GM19193 (cell line): ENCODE results near the gene MCL1.

Experiments used
- POLR2A ChIP-seq: IDR thresholded peaks from 4 replicates; pipeline ENCODE4 v1.6.1; 2011; ENCODE audit not compliant: insufficient read depth, insufficient read length; ENCODE audit errors: extremely low read depth

The MCL1 gene

DNA sequence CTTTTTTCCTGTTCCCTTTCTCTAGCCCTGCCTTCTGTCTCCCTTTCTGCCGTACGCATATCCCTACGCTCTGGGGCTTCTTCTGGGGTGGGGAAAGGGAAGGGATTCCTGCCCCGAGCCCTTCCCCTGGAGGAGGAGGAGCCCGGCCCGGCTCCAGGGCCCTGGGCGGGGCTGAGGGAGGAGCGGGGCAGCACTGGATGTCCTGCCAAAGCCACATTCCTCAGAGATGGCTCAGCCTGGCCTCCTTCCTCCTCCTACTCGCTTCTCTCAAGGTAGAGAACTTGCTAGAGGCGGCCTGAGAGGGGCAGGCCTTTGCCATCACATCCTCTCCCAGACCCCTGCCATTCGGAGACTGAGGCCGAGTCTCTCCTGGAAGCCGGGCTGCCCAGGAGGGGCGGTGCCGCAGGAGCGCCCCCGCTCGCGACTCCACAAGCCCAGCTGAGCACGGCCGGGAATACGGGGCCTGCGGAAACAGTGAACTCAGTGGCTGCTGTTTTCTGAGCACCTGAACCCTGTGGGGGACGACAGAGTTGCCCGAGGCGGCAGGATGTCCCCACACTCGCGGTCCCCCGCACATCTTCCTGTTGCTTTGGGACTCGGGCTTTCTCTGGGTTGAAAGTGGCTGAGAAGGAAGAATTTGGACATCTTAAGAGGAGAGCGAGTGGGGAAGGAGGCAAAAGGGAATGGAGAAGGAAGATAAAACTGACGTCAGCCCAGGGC is 18.0 kb downstream of the MCL1 start:
- TF ChIP-seq POLR2A, result peak; percentile 67

DNA sequence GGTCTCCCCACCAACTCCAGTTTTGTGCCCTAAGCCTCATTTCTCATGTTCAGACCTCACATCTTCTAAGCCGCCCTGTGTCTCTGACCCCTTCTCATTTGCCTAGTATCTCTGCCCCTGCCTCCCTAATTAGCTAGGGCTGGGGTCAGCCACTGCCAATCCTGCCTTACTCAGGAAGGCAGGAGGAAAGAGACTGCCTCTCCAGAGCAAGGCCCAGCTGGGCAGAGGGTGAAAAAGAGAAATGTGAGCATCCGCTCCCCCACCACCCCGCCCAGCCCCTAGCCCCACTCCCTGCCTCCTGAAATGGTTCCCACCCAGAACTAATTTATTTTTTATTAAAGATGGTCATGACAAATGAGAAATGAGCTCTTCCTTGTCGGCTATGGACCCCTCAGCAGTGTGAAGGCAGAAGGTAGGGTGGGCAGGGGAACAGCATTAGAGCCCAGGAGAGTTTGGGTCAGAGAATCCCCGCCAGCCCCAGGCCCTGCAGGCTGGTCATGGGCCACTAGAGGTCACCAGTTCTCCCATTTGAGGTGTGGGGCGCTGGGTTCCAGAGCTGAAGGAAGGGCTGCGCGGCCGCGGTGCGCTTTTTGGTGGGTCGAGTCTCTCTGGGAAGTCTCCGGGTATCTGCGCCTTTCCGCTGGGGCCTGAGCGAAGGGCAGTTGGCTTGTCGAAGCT is 18.7 kb downstream of the MCL1 start:
- no peak for TF ChIP-seq POLR2A

DNA sequence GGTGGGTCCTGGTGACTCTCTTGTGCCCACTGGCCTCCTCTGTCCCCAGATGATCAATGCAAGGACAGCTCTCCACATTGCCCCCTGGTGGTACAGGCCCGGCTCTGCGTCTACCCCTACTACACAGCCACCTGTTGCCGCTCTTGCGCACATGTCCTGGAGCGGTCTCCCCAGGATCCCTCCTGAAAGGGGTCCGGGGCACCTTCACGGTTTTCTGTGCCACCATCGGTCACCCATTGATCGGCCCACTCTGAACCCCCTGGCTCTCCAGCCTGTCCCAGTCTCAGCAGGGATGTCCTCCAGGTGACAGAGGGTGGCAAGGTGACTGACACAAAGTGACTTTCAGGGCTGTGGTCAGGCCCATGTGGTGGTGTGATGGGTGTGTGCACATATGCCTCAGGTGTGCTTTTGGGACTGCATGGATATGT is 19.4 kb downstream of the MCL1 start:
- no peak for TF ChIP-seq POLR2A

DNA sequence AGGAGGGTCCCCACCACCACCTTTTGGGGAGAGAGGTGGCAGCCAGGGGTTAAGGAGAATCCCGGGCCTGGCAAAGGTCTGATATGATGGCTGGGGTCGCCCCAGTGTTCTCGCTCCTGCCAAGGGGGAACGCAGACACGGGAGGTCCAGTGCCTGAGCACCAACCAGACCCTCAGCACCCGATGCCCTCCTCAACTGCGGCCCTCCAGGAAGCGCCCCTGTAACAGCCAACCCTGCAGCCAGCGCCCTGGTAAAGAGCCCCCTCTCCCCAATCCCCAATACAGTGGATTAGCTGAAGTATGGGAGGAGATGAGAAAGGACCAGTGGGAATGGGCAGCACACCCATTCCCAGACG is 19.8 kb downstream of the MCL1 start:
- no peak for TF ChIP-seq POLR2A

DNA sequence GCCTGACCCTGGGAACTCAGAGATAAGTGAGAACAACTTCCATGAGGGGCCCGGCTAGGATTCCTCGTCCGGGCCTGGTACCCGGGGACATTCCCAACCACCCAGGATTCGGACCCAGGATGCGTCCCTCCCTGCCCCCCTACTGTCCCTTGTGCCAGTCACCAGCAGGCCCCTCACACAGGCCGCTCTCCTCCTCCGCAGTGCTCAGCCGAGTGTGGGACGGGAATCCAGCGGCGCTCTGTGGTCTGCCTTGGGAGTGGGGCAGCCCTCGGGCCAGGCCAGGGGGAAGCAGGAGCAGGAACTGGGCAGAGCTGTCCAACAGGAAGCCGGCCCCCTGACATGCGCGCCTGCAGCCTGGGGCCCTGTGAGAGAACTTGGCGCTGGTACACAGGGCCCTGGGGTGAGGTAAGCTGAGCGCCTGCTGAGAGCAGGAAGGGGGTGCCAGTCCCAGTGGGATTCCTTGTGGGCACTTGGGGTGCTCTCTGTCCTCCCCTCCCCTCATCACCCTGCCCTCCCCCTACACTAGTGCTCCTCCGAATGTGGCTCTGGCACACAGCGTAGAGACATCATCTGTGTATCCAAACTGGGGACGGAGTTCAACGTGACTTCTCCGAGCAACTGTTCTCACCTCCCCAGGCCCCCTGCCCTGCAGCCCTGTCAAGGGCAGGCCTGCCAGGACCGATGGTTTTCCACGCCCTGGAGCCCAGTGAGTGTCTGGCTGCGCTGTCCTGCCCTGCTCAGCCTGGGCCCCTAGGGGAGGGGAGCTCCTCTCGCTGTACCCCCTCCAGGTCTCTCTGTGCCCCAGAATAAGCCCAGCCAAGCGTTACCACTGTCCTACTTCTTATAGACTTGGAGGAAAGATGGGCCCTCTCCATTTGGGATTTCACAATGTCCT is 20.4 kb downstream of the MCL1 start:
- TF ChIP-seq POLR2A, result no peak

DNA sequence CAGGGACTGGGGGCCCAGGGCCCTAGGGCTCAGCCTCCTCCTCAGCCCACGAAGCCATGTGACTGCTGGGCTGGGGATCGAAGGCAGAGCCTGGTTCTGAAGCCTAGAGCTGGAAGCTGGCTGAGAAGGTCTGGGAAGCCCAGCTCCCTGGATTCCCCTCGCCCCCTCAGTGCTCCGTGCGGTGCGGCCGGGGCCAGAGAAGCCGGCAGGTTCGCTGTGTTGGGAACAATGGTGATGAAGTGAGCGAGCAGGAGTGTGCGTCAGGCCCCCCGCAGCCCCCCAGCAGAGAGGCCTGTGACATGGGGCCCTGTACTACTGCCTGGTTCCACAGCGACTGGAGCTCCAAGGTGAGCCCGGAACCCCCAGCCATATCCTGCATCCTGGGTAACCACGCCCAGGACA is 21.1 kb downstream of the MCL1 start:
- no peak for TF ChIP-seq POLR2A

DNA sequence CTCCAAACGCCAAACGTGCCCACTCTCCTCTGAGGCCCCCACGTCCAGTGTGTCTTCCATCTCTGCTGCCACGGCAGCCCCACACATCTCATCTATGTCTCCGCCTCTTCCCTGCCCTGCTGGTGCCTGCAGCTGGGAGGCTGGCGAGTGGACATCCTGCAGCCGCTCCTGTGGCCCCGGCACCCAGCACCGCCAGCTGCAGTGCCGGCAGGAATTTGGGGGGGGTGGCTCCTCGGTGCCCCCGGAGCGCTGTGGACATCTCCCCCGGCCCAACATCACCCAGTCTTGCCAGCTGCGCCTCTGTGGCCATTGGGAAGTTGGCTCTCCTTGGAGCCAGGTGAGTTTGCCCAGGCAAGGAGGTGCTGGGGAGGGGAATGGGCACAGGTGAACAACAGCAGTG is 21.6 kb downstream of the MCL1 start:
- TF ChIP-seq POLR2A, result no peak

DNA sequence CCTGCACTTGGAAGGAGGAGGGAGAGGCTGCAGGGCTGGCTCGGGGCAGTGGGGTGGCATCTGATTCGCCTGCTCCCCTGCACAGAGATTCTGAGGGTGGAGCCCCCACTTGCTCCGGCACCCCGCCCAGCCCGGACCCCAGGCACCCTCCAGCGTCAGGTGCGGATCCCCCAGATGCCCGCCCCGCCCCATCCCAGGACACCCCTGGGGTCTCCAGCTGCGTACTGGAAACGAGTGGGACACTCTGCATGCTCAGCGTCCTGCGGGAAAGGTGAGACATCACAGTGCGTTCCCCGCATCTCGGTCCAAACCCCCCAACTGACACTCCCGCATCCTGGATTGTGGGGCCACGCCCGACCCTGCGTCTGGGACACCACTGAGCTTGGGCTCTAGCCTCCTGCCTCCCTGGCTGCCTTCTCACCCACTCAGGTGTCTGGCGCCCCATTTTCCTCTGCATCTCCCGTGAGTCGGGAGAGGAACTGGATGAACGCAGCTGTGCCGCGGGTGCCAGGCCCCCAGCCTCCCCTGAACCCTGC is 22.3 kb downstream of the MCL1 start:
- TF ChIP-seq POLR2A, result no peak

DNA sequence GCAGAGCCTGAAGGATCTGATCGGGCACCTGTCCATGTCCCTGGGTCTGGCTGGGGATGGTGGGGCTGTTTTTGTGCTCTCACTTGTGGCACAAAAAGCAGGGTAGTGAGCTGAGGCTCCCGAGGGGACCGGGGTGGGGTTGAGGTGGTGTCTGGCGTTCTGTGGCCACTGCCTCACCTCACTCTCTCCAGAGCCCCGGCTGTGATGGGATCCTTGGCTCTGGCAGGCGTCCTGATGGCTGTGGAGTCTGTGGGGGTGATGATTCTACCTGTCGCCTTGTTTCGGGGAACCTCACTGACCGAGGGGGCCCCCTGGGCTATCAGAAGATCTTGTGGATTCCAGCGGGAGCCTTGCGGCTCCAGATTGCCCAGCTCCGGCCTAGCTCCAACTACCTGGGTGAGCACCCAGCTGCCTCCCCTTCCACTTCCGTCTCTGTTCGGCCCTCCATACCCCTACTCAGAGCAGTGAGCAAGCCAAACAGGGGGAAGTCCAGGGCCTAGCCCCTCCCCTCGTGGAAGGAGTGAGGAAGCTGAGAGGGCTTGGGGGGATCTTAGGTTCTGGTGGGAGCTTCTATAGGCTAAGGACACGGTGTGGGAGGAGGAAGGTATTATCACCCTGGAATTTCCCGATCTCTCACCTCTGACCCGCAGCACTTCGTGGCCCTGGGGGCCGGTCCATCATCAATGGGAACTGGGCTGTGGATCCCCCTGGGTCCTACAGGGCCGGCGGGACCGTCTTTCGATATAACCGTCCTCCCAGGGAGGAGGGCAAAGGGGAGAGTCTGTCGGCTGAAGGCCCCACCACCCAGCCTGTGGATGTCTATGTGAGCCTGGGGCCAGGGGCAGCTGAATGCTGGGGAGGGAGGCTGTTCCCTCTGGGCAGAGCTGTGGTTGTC is 23.2 kb downstream of the MCL1 start:
- TF ChIP-seq POLR2A, result no peak

DNA sequence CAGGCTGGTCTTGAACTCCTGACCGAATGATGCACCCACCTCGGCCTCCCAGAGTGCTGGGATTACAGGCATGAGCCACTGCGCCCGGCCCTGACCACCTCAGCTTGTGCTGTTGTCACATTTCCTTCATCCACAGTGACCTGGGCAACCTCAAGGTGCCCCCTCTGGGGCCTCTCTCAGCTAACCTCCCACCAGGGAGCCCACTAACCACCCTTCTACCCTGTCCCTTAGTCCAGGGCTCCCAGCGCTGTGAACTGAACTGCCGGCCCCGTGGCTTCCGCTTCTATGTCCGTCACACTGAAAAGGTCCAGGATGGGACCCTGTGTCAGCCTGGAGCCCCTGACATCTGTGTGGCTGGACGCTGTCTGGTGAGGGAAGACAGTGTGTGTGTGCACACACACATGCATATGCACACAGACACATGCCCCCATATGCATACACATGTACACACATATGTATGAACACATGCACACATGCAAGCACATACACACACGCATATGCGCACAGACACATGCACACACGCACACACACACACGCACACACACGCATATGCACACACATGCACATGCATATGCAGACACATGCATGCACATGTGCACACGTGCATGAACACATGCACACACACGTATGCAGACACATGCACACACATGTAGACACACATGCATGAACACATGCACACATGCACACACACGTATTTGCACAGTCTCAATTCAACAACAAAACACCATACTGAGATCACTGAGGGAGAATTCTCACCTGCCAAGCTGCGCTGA is 24.0 kb downstream of the MCL1 start:
- TF ChIP-seq POLR2A, result no peak

DNA sequence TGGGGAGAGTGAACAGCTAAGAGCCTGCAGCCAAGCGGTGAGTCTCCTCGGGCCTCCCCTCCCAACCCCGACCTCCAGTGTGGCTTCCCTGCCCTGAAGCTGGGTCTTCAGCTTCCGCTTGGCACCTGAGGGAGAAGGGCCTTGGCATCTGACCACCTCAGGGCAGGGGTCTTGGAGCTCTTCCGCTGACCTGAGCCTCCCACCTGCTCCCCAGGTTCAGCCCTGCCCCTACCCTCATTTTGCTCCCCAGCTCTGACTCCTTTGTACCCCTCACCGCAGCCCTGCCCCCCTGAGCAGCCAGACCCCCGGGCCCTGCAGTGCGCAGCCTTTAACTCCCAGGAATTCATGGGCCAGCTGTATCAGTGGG is 25.3 kb downstream of the MCL1 start:
- no peak for TF ChIP-seq POLR2A

DNA sequence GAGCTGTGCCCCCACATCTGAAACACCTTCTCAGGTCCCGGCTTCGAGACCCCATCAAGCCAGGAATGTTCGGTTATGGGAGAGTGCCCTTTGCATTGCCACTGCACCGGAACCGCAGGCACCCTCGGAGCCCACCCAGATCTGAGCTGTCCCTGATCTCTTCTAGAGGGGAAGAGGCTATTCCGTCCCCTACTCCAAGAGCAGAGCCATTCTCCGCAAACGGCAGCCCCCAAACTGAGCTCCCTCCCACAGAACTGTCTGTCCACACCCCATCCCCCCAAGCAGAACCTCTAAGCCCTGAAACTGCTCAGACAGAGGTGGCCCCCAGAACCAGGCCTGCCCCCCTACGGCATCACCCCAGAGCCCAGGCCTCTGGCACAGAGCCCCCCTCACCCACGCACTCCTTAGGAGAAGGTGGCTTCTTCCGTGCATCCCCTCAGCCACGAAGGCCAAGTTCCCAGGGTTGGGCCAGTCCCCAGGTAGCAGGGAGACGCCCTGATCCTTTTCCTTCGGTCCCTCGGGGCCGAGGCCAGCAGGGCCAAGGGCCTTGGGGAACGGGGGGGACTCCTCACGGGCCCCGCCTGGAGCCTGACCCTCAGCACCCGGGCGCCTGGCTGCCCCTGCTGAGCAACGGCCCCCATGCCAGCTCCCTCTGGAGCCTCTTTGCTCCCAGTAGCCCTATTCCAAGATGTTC is 25.9 kb downstream of the MCL1 start:
- no peak for TF ChIP-seq POLR2A

DNA sequence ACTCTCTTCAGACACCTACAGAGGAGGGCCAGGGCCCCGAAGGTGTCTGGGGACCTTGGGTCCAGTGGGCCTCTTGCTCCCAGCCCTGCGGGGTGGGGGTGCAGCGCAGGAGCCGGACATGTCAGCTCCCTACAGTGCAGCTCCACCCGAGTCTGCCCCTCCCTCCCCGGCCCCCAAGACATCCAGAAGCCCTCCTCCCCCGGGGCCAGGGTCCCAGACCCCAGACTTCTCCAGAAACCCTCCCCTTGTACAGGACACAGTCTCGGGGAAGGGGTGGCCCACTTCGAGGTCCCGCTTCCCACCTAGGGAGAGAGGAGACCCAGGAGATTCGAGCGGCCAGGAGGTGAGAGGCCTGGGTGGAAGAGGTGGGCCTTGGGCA is 26.5 kb downstream of the MCL1 start:
- TF ChIP-seq POLR2A, result no peak

DNA sequence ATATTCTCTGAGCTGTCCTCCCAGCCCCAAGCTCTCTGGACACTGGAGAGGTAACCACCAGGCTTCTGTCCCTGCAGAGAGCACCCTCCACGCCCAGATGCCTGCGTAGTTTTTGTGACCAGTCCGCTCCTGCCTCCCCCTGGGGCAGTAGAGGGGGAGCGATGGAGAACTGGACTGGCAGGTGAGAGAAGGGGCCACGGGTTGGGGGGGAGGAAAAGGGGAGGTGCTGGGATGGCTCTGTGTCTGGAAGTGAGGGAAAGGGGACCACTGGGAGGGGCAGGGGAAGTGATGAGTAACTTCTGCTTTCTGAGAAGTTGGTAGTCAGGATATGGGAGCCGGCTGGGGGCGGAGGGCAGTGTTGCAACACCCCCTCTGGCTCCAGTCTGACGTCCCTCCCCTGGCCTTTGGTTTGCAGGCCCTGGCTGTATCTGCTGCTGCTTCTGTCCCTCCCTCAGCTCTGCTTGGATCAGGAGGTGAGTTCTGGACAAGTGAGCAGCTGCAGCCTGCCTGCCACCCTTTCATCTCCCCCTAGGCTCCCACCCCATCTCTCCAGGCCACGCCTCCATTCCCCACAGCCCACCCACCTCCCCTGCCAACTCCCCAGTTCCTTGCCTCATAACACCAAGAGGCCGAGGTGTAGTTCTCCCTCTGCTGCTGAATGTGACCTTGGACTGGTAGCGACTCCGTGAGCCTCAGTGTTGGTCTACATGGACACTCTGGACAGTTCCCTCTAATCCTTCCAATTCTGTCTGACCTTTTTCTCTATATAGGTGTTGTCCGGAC is 27.1 kb downstream of the MCL1 start:
- TF ChIP-seq POLR2A, result no peak
